Hematopoietic multipotent progenitor cell treated with erythropoietin and hydrocortisone succinate and interleukin-3 and kit ligand, for 4 days (in vitro differentiated cells): ENCODE results near the gene NCR1.
"Not testable (repeated sequence)": the region's sequence is repeated elsewhere in the genome, so short reads cannot be mapped to it uniquely, and the experiment has no call there.

ENCODE experiments used
- DNase-seq: peaks from one replicate; pipeline ENCODE4 v3.0.0-alpha.2; 2015

Gene NCR1

GRCh38 chr19:54916822-54917221 lies 10.9 kb downstream of the NCR1 start:
- no peak for DNase-seq

GRCh38 chr19:54918499-54918898 lies 12.6 kb downstream of the NCR1 start:
- no peak for DNase-seq

GRCh38 chr19:54919646-54920563 lies 14.0 kb downstream of the NCR1 start:
- DNase-seq = peak; percentile 36

GRCh38 chr19:54921082-54921481 lies 15.1 kb downstream of the NCR1 start:
- DNase-seq = no peak

GRCh38 chr19:54923276-54923675 lies 17.3 kb downstream of the NCR1 start:
- DNase-seq = no peak

GRCh38 chr19:54928299-54928698 lies 22.4 kb downstream of the NCR1 start:
- peak; percentile 54 for DNase-seq

GRCh38 chr19:54937926-54938325 lies 32.0 kb downstream of the NCR1 start:
- no peak for DNase-seq

- DNase-seq = no peak
Observed at GRCh38 chr19:54938906-54939305, 33.0 kb downstream of the NCR1 start.

- not testable (repeated sequence) for DNase-seq
Observed at GRCh38 chr19:54939538-54939937, 33.6 kb downstream of the NCR1 start.

- peak; percentile 36 for DNase-seq
Observed at GRCh38 chr19:54943772-54944361, 37.9 kb downstream of the NCR1 start.

- DNase-seq = no peak
Observed at GRCh38 chr19:54947381-54947780, 41.4 kb downstream of the NCR1 start, which contains the start of gene NLRP7. TSS of gene NLRP7 (minus strand) at chr19:54947530.

- DNase-seq = no peak
Observed at GRCh38 chr19:54949412-54949811, 43.5 kb downstream of the NCR1 start.

GRCh38 chr19:54950580-54950979 lies 44.6 kb downstream of the NCR1 start:
- not testable (repeated sequence) for DNase-seq

GRCh38 chr19:54952591-54953344 lies 46.8 kb downstream of the NCR1 start:
- peak; percentile 62 for DNase-seq

GRCh38 chr19:54953345-54953713 lies 47.4 kb downstream of the NCR1 start:
- not testable (repeated sequence) for DNase-seq

GRCh38 chr19:54955376-54955775 lies 49.4 kb downstream of the NCR1 start:
- no peak for DNase-seq

- peak; percentile 95 for DNase-seq
Observed at GRCh38 chr19:54959840-54960239, 53.9 kb downstream of the NCR1 start.
